ENCODE data around the gene ZFR. TPM values are rescaled to one million over a fixed set of nuclear protein-coding genes. Genes with fewer than 3 reads are reported as not detected.
"Not testable (repeated sequence)": the region's sequence is repeated elsewhere in the genome, so short reads cannot be mapped to it uniquely, and the experiment has no call there.

Gene ZFR
- total and polyA plus RNA-seq, 11 donors = 18.2 to 79.9 (median 57.8) TPM

DNA sequence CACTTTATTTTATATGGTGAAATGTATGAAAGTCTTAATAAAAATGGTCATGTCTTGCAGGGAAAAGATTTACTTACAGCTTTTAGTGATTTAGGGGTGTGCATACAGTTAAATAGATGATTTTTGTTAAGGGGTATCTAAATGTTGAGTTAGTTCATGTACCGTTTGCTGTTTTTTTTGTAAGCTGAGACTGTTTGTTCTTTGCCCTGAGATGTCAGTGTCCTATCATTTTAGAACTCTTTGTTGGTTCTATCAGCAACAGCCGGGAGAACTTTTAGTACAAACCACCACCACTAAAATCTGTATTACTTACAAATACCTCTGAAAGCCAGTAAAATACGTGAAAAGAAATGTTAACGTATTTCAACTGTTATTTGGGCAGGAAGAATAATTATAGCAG, 75.5 kb downstream of the ZFR start:
- H3K9me3 ChIP-seq = no peaks in the 10 kb centered on the region

DNA sequence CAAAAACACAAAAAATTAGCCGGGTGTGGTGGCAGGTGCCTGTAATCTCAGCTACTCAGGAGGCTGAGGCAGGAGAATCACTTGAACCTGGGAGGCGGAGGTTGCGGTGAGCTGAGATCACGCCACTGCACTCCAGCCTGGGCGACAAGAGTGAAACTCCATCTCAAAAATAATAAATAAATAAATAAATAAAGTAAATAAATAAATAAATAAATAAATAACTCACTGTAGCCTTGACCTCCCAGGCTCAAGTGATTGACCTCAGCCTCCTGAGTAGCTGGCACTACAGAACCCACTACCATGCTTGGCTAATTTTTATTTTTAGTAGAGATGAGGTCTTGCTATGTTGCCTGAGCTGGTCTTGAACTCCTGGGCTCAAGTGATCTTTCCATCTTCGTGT, 77.3 kb downstream of the ZFR start:
- not testable (repeated sequence) for H3K9me3 ChIP-seq, H3K4me1 ChIP-seq, H3K27me3 ChIP-seq, H3K4me3 ChIP-seq, H3K27ac ChIP-seq, DNase-seq, ATAC-seq
- 81 to 90% (median 81%) methylated on average over 6 of the region's 6 CpGs for WGBS, 4 donors
- intact Hi-C loops (cut with DNase I) = loop anchor here in 1 of 10 donors (10.0 kb wide), 1 partner anchor 58 kb away; no protein-coding TSS in a partner anchor
- peaks cover 0 to 97% (median 75%) of the 10 kb centered on the region in 9 donors for H3K36me3 ChIP-seq

More for the DNA sequence above, 75.5 kb downstream of the ZFR start:
- Histone ChIP-seq H3K4me1 (no peaks in the 10 kb centered on the region), H3K36me3 (peaks cover 0 to 97% (median 75%) of the 10 kb centered on the region in 9 donors), H3K27ac (no peak overlapping the region), H3K27me3 (no peaks in the 10 kb centered on the region), H3K4me3 (no peak overlapping the region)
- intact Hi-C loops (cut with DNase I) = loop anchor here in 1 of 10 donors (10.0 kb wide), 1 partner anchor 56 kb away; no protein-coding TSS in a partner anchor
- WGBS, 4 donors = 92 to 94% (median 93%) methylated on average over 4 of the region's 4 CpGs
- no peak for TF ChIP-seq POLR2A (IDR thresholded peaks at IDR 0.05)
- TF ChIP-seq, protein P1, sequence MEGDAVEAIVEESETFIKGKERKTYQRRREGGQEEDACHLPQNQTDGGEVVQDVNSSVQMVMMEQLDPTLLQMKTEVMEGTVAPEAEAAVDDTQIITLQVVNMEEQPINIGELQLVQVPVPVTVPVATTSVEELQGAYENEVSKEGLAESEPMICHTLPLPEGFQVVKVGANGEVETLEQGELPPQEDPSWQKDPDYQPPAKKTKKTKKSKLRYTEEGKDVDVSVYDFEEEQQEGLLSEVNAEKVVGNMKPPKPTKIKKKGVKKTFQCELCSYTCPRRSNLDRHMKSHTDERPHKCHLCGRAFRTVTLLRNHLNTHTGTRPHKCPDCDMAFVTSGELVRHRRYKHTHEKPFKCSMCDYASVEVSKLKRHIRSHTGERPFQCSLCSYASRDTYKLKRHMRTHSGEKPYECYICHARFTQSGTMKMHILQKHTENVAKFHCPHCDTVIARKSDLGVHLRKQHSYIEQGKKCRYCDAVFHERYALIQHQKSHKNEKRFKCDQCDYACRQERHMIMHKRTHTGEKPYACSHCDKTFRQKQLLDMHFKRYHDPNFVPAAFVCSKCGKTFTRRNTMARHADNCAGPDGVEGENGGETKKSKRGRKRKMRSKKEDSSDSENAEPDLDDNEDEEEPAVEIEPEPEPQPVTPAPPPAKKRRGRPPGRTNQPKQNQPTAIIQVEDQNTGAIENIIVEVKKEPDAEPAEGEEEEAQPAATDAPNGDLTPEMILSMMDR (IDR thresholded peaks at IDR 0.05) = no peak
- ATAC-seq (no peak), DNase-seq (no peak)

DNA sequence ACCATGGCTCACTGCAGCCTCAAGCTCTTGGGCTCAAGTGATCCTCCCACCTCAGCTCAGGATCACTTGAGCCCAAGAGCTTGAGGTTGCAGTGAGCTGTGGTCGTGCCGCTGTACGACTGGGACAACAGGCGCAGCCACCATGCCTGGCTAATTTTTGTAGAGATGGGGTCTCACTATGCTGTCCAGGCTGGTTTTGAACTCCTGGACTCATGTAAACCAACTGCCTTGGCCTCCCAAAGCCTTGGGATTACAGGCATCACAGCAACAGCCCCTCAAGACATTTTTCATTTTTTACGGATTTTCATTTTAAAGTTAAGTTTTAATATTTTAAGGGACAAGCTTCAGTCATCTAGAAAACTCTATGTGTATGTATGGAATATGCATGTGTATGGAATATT, 78.9 kb downstream of the ZFR start:
- Histone ChIP-seq H3K36me3 (peaks cover 0 to 97% (median 76%) of the 10 kb centered on the region in 9 donors), H3K4me1 (no peaks in the 10 kb centered on the region)
- no peak for DNase-seq

DNA sequence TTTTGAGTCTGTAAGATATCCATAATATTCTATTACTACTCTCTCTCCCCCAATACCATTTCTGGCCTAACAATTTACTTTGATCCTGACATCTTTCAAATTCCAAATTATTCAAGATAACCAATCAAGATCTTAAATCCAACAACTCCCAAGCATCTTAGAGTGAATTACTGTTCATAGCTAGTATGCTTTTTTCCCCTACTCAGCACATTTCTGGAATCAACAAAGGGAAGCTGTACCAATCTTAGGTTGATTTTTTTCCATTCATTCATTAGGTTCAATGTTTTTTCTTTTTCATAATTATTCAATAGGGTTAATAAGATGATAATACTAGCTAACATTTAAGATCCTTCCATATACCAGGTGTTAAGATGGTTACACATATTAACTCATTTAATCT, 81.5 kb downstream of the ZFR start:
- Histone ChIP-seq H3K4me3 (no peak overlapping the region), H3K27ac (no peak overlapping the region), H3K4me1 (no peaks in the 10 kb centered on the region), H3K36me3 (peaks cover 0 to 95% (median 77%) of the 10 kb centered on the region in 9 donors), H3K27me3 (no peaks in the 10 kb centered on the region), H3K9me3 (no peaks in the 10 kb centered on the region)
- TF ChIP-seq, protein P1 (IDR thresholded peaks at IDR 0.05) = no peak
- no peak for TF ChIP-seq POLR2A (IDR thresholded peaks at IDR 0.05)
- ATAC-seq (no peak), DNase-seq (no peak)
- intact Hi-C loops (cut with DNase I) = loop anchor here in 1 of 10 donors (10.0 kb wide), 1 partner anchor 62 kb away; no protein-coding TSS in a partner anchor

More for the DNA sequence above, 78.9 kb downstream of the ZFR start:
- H3K27ac ChIP-seq = no peak overlapping the region
- no peaks in the 10 kb centered on the region for H3K9me3 ChIP-seq
- TF ChIP-seq POLR2A (IDR thresholded peaks at IDR 0.05) = no peak
- TF ChIP-seq, protein P1 (IDR thresholded peaks at IDR 0.05) = no peak
- no peak for ATAC-seq
- intact Hi-C loops (cut with DNase I) = loop anchor here in 1 of 10 donors (10.0 kb wide), 1 partner anchor 59 kb away; no protein-coding TSS in a partner anchor
- no peak overlapping the region for H3K4me3 ChIP-seq
- H3K27me3 ChIP-seq = no peaks in the 10 kb centered on the region
- WGBS, 4 donors = 97 to 99% (median 97%) methylated on average over 5 of the region's 5 CpGs

DNA sequence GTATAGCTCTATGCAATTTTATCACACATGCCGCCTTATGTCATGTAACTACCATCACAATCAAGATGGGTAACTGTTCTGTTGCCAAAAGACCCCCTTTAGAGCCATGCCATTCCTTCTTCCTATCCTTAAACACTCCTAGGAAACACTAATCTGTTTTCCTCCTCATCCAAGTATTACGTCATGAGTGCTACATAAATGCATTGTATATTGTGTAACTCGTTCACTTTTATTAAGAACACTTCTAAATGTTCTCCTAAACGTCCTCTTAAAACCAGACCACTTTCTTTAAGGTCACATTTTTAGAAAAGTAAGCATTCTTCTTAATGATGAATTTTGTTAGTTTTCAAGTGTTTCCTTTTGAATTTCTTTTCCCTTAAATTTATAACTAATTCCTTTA, 82.0 kb downstream of the ZFR start:
- Histone ChIP-seq H3K36me3 (peaks cover 0 to 95% (median 78%) of the 10 kb centered on the region in 9 donors), H3K27me3 (no peaks in the 10 kb centered on the region), H3K9me3 (no peaks in the 10 kb centered on the region), H3K4me3 (no peak overlapping the region), H3K27ac (no peak overlapping the region), H3K4me1 (no peaks in the 10 kb centered on the region)
- TF ChIP-seq, protein P1 (IDR thresholded peaks at IDR 0.05) = no peak
- no peak for TF ChIP-seq POLR2A (IDR thresholded peaks at IDR 0.05)
- 87 to 91% (median 91%) methylated on average over 4 of the region's 4 CpGs for WGBS, 4 donors
- ATAC-seq = no peak
- intact Hi-C loops (cut with DNase I) = loop anchor here in 1 of 10 donors (10.0 kb wide), 1 partner anchor 62 kb away; no protein-coding TSS in a partner anchor
- no peak for DNase-seq
